ENCODE measurements around the gene TNFRSF1A. TPM values are rescaled to one million over a fixed set of nuclear protein-coding genes. Genes with fewer than 3 reads are reported as not detected.
A peak's percentile ranks its signal among the peaks of the same experiment; 100 is the strongest.
"Not testable (repeated sequence)": the region's sequence is repeated elsewhere in the genome, so short reads cannot be mapped to it uniquely, and the experiment has no call there.

TNFRSF1A gene
- polyA plus RNA-seq, 2 of the 4 experiments (the other 2 are of a cell fraction), result 416 to 460 TPM

- H3K27ac ChIP-seq, result peak overlapping the region; percentile 95 to 98
- no peak for ATAC-seq
- no peaks in the 10 kb centered on the region for H3K9me3 ChIP-seq
- DNase-seq (ENCODE audit: low read depth in 1 of 2, low spot score in 1 of 2), result no peak
- no peak for FAIRE-seq
- under 1% methylated on average over 15 of the region's 15 CpGs for WGBS (ENCODE audit: missing lambda C conversion rate)
- peak overlapping the region; percentile 92 for H3K4me2 ChIP-seq
- POLR2A ChIA-PET, result interaction anchor here (1.1 to 10.1 kb wide), 5 partner anchors 22 to 129 kb away, joined by 4 to 141 read pairs (median 20); partner anchors contain the start of genes LTBR, SCNN1A and VAMP1
- peak overlapping the region; percentile 91 for H3K4me3 ChIP-seq
- no peak for TF ChIP-seq JUN (IDR thresholded peaks at IDR 0.05)
- TF ChIP-seq, protein P1, sequence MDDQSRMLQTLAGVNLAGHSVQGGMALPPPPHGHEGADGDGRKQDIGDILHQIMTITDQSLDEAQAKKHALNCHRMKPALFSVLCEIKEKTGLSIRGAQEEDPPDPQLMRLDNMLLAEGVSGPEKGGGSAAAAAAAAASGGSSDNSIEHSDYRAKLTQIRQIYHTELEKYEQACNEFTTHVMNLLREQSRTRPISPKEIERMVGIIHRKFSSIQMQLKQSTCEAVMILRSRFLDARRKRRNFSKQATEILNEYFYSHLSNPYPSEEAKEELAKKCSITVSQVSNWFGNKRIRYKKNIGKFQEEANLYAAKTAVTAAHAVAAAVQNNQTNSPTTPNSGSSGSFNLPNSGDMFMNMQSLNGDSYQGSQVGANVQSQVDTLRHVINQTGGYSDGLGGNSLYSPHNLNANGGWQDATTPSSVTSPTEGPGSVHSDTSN (IDR thresholded peaks at IDR 0.05), result peak; percentile 3; the same call in 1 of the 2 replicates
- H3K4me1 ChIP-seq, result peaks cover 67% of the 10 kb centered on the region
- CTCF ChIA-PET, result interaction anchor here (1.2 to 29.7 kb wide), 4 partner anchors 14 to 40 kb away, joined by 4 to 705 read pairs (median 15); partner anchors contain the start of gene SCNN1A
Observed at GRCh38 chr12:6340745-6341416, 995 bp downstream of the TNFRSF1A start.

- TF ChIP-seq HEYL (CRISPR knock-in tag; IDR thresholded peaks at IDR 0.05) (no peak), BHLHE40 (IDR thresholded peaks at IDR 0.05; ENCODE audit: low read depth, low read length) (no peak)
- TF ChIP-seq, protein P1 (IDR thresholded peaks at IDR 0.05), result no peak
- H3K27ac ChIP-seq, result peak overlapping the region; percentile 95 to 98
- peaks cover 67% of the 10 kb centered on the region for H3K4me1 ChIP-seq
- POLR2A ChIA-PET, result interaction anchor here (1.1 to 10.1 kb wide), 4 partner anchors 23 to 130 kb away, joined by 4 to 141 read pairs (median 12); partner anchors contain the start of genes LTBR, SCNN1A and VAMP1
- H3K9me3 ChIP-seq, result no peaks in the 10 kb centered on the region
- CTCF ChIA-PET, result interaction anchor here (0.6 to 29.7 kb wide), 7 partner anchors 9 to 198 kb away, joined by 3 to 705 read pairs (median 9); partner anchors contain the start of gene SCNN1A
- no peak for FAIRE-seq
- no peak for ATAC-seq
- WGBS (ENCODE audit: missing lambda C conversion rate), result 2% methylated on average over 9 of the region's 9 CpGs
- peak overlapping the region; percentile 91 for H3K4me3 ChIP-seq
- DNase-seq (ENCODE audit: low read depth in 1 of 2, low spot score in 1 of 2), result no peak
- H3K4me2 ChIP-seq, result peak overlapping the region; percentile 92
Observed at GRCh38 chr12:6340032-6340638, 1.7 kb downstream of the TNFRSF1A start.

- ChIA-PET POLR2A (interaction anchor here (0.7 to 10.1 kb wide), 4 partner anchors 24 to 45 kb away, joined by 4 to 141 read pairs (median 30); partner anchors contain the start of genes LTBR and SCNN1A), CTCF (interaction anchor here (0.6 to 29.7 kb wide), 13 partner anchors 8 to 199 kb away, joined by 3 to 705 read pairs (median 3); partner anchors contain the start of genes LTBR and SCNN1A)
- Histone ChIP-seq H3K4me2 (peak overlapping the region; percentile 92), H3K9me3 (no peaks in the 10 kb centered on the region), H3K4me1 (peaks cover 67% of the 10 kb centered on the region), H3K27ac (peak overlapping the region; percentile 95 to 98), H3K4me3 (peak overlapping the region; percentile 91)
- TF ChIP-seq FOXS1 (CRISPR knock-in tag; IDR thresholded peaks at IDR 0.05) (no peak), TFCP2L1 (CRISPR knock-in tag; IDR thresholded peaks at IDR 0.05) (0 out of 2 replicates have a peak, but pooled peaks have one; percentile 6)
- no peak for DNase-seq (ENCODE audit: low read depth in 1 of 2, low spot score in 1 of 2)
- 10% methylated on average over 3 of the region's 3 CpGs for WGBS (ENCODE audit: missing lambda C conversion rate)
- FAIRE-seq, result no peak
- ATAC-seq, result no peak
Observed at GRCh38 chr12:6338955-6339354, 2.9 kb downstream of the TNFRSF1A start.

DNA sequence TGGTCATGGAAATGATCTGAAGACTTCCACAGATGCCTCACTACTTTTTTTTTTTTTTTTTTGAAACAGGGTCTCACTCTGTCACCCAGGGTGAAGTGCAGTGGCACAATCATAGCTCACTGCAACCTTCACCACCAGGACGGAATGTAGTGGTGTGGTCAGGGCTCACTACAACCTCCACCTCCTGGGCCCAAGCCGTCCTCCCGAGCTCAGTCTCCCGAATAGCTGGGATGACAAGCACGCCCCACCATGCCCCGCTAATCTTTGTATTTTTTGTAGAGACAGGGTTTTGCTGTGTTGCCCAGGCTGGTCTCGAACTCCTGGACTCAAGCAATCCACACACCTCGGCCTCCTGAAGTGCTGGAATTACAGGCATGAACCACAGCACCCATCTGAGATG is 3.3 kb downstream of the TNFRSF1A start:
- peak overlapping the region; percentile 95 to 98 for H3K27ac ChIP-seq
- WGBS (ENCODE audit: missing lambda C conversion rate), result 6% methylated on average over 8 of the region's 8 CpGs
- peaks cover 67% of the 10 kb centered on the region for H3K4me1 ChIP-seq
- H3K4me3 ChIP-seq, result peak overlapping the region; percentile 91
- POLR2A ChIA-PET, result interaction anchor here (2.7 to 10.1 kb wide), 3 partner anchors 25 to 45 kb away, joined by 21 to 141 read pairs (median 38); partner anchors contain the start of genes LTBR and SCNN1A
- CTCF ChIA-PET, result interaction anchor here (0.8 to 29.7 kb wide), 11 partner anchors 11 to 199 kb away, joined by 3 to 705 read pairs (median 6); partner anchors contain the start of genes LTBR and SCNN1A
- H3K4me2 ChIP-seq, result peak overlapping the region; percentile 92
- H3K9me3 ChIP-seq; ATAC-seq; FAIRE-seq; DNase-seq (ENCODE audit: low read depth in 1 of 2, low spot score in 1 of 2): not testable (repeated sequence)
- 0 out of 4 replicates have a peak, but pooled peaks of 1 of the 2 experiments have one; percentile 0 for TF ChIP-seq CEBPB (IDR thresholded peaks at IDR 0.05)

- WGBS (ENCODE audit: missing lambda C conversion rate), result 4% methylated on average over 12 of the region's 12 CpGs
- peak in 1 of 2 experiments; percentile 83 for DNase-seq (ENCODE audit: low read depth in 1 of 2, low spot score in 1 of 2)
- Histone ChIP-seq H3K4me2 (peak overlapping the region; percentile 92), H3K9me3 (no peaks in the 10 kb centered on the region), H3K4me3 (peak overlapping the region; percentile 91), H3K27ac (peak overlapping the region; percentile 95 to 98), H3K4me1 (peaks cover 67% of the 10 kb centered on the region)
- no peak for FAIRE-seq
- POLR2A ChIA-PET, result interaction anchor here (2.7 to 10.1 kb wide), 4 partner anchors 25 to 45 kb away, joined by 21 to 141 read pairs (median 57); partner anchors contain the start of genes LTBR and SCNN1A
- CTCF ChIA-PET, result interaction anchor here (1.6 to 29.7 kb wide), 7 partner anchors 11 to 128 kb away, joined by 3 to 705 read pairs (median 18); partner anchors contain the start of genes LTBR and SCNN1A
- ATAC-seq, result no peak
- peak in 1 of 2 experiments; percentile 23; a peak in 1 of 4 replicates for TF ChIP-seq CEBPB (IDR thresholded peaks at IDR 0.05)
- TF ChIP-seq ZFP36 (IDR thresholded peaks at IDR 0.05; ENCODE audit: borderline replicate concordance, partially characterized antibody), result no peak
- TF ChIP-seq BCL3 (IDR thresholded peaks at IDR 0.05), result no peak
- TF ChIP-seq SMC3 (IDR thresholded peaks at IDR 0.05), result no peak
- no peak for TF ChIP-seq HOXB13 (CRISPR knock-in tag; IDR thresholded peaks at IDR 0.05; ENCODE audit: low read depth)
- 0 out of 2 replicates have a peak, but pooled peaks have one; percentile 56 for TF ChIP-seq POLR2AphosphoS2 (conservative IDR thresholded peaks at IDR 0.05; ENCODE audit: low read length)
- no peak for TF ChIP-seq NFE2L2 (conservative IDR thresholded peaks at IDR 0.05; ENCODE audit: low read length)
- TF ChIP-seq CBX8 (IDR thresholded peaks at IDR 0.05), result no peak
- peak; percentile 83 for TF ChIP-seq MAX (IDR thresholded peaks at IDR 0.05)
- TF ChIP-seq JUNB (IDR thresholded peaks at IDR 0.05), result no peak
- TF ChIP-seq, protein P2, sequence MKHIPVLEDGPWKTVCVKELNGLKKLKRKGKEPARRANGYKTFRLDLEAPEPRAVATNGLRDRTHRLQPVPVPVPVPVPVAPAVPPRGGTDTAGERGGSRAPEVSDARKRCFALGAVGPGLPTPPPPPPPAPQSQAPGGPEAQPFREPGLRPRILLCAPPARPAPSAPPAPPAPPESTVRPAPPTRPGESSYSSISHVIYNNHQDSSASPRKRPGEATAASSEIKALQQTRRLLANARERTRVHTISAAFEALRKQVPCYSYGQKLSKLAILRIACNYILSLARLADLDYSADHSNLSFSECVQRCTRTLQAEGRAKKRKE (CRISPR knock-in tag; IDR thresholded peaks at IDR 0.05; ENCODE audit: low read depth), result no peak
- no peak for TF ChIP-seq RCOR1 (IDR thresholded peaks at IDR 0.05; ENCODE audit: low read depth, low read length)
Observed at GRCh38 chr12:6337958-6338433, 3.9 kb downstream of the TNFRSF1A start.
